H1 (cell line): Measurements from ENCODE around the gene CAMSAP1. TPM values are rescaled to one million over a fixed set of nuclear protein-coding genes. Genes with fewer than 3 reads are reported as not detected.

Source experiments
- CTCF ChIA-PET: fragments of 300-600 bp; sonication (Branson Sonifier 250); formaldehyde crosslinking; loops from one replicate; lab custom pipeline; 2021; ENCODE audit not compliant: partially characterized antibody; lab: Charles Lee
- POLR2A ChIA-PET: fragments of 300-600 bp; sonication (Branson Sonifier 250); formaldehyde crosslinking; loops from one replicate; lab custom pipeline; 2021; ENCODE audit warnings: inconsistent platforms; ENCODE audit not compliant: partially characterized antibody; lab: Charles Lee
- DNase-seq, 2 experiments: peaks; one replicate each; pipeline versions ENCODE4 v3.0.0 to v3.0.0-alpha.2; 2010 to 2022; ENCODE audit warnings: low spot score in 2 of 2, low read depth in 1 of 2, mixed read lengths in 1 of 2
- FAIRE-seq: peaks from 2 replicates; lab custom pipeline; 2011; peaks lifted over from hg19 to GRCh38; lab: Jason Lieb, UNC
- H2AFZ ChIP-seq: 2 replicates; pipeline ENCODE4 v1.8.1; 2012; ENCODE audit warnings: low read length, inconsistent platforms
- H2AK5ac ChIP-seq: 2 replicates; pipeline ENCODE4 v1.6.1; 2013; ENCODE audit warnings: low read depth, low read length
- H2BK120ac ChIP-seq: replicated peaks from 2 replicates; pipeline ENCODE3; 2013; ENCODE audit warnings: low read depth, low read length, inconsistent platforms
- H2BK12ac ChIP-seq: 2 replicates; pipeline ENCODE4 v1.6.1; 2013; ENCODE audit warnings: low read depth, low read length
- H2BK15ac ChIP-seq: 2 replicates; pipeline ENCODE4 v1.6.1; 2013; ENCODE audit warnings: low read length
- H2BK20ac ChIP-seq: 2 replicates; pipeline ENCODE4 v1.6.1; 2013; ENCODE audit warnings: low read length
- H2BK5ac ChIP-seq: 2 replicates; pipeline ENCODE4 v1.6.1; 2013; ENCODE audit warnings: low read depth, low read length
- H3K14ac ChIP-seq: 2 replicates; pipeline ENCODE4 v1.6.1; 2013; ENCODE audit warnings: inconsistent platforms; ENCODE audit not compliant: insufficient read length
- H3K18ac ChIP-seq: 2 replicates; pipeline ENCODE4 v1.6.1; 2013; ENCODE audit warnings: low read length; ENCODE audit errors: extremely low read depth
- H3K23ac ChIP-seq: 2 replicates; pipeline ENCODE4 v1.6.1; 2013; ENCODE audit warnings: inconsistent platforms; ENCODE audit not compliant: insufficient read length
- H3K23me2 ChIP-seq: 2 replicates; pipeline ENCODE4 v1.6.1; 2013; ENCODE audit warnings: low read depth, low read length
- H3K27ac ChIP-seq: 2 replicates; pipeline ENCODE4 v1.6.1; 2011; ENCODE audit warnings: low read depth, low read length, inconsistent platforms
- H3K27me3 ChIP-seq, 4 experiments: replicated peaks in 1 of 4; 1 replicate in 1 of 4; 2 replicates in 3 of 4; pipeline versions ENCODE4 v1.6.1 to v1.8.1; 2011 to 2013; ENCODE audit warnings: low read length in 3 of 4, mild to moderate bottlenecking in 3 of 4, inconsistent platforms in 2 of 4, mixed read lengths in 2 of 4, moderate library complexity in 1 of 4; ENCODE audit not compliant: control insufficient read depth in 3 of 4, insufficient read depth in 3 of 4; ENCODE audit errors: extremely low read depth in 1 of 4
- H3K36me3 ChIP-seq, 4 experiments: 2 replicates each; pipeline versions ENCODE4 v1.6.1 to v1.8.1; 2011 to 2013; ENCODE audit warnings: mild to moderate bottlenecking in 4 of 4, low read length in 3 of 4, moderate library complexity in 2 of 4, control low read depth in 1 of 4, inconsistent platforms in 1 of 4; ENCODE audit not compliant: insufficient read depth in 4 of 4, control insufficient read depth in 2 of 4
- H3K4ac ChIP-seq: replicated peaks from 2 replicates; pipeline ENCODE3; 2013; ENCODE audit warnings: low read length, low read depth, mixed read lengths, inconsistent platforms; ENCODE audit not compliant: insufficient read length
- H3K4me1 ChIP-seq, 4 experiments: replicated peaks in 1 of 4; 1 replicate in 1 of 4; 2 replicates in 3 of 4; pipeline versions ENCODE4 v1.6.1 to v1.8.1; 2011 to 2013; ENCODE audit warnings: low read length in 3 of 4, inconsistent platforms in 2 of 4, mixed read lengths in 1 of 4; ENCODE audit not compliant: insufficient read depth in 4 of 4, control insufficient read depth in 3 of 4
- H3K4me2 ChIP-seq, 2 experiments: 2 replicates each; pipeline versions ENCODE4 v1.6.1 to v1.8.1; 2011 to 2013; ENCODE audit warnings: low read depth in 2 of 2, low read length in 2 of 2, control low read depth in 1 of 2, inconsistent platforms in 1 of 2, mild to moderate bottlenecking in 1 of 2; ENCODE audit not compliant: insufficient read depth in 1 of 2
- H3K4me3 ChIP-seq, 4 experiments: fragments of 200-600, 300-600 bp in 1 of 4; sonication (generic), shearing (Covaris generic), sonication (Bioruptor Twin) in 1 of 4; 2 replicates each; pipeline versions ENCODE4 v1.5.1 to v1.8.1; 2011 to 2016; ENCODE audit warnings: low read length in 4 of 4, low read depth in 3 of 4, control low read depth in 2 of 4, inconsistent platforms in 2 of 4, mild to moderate bottlenecking in 2 of 4, mixed read lengths in 1 of 4, moderate library complexity in 1 of 4; ENCODE audit not compliant: insufficient read depth in 2 of 4; ENCODE audit errors: extremely low read depth in 1 of 4
- H3K56ac ChIP-seq: replicated peaks from 2 replicates; pipeline ENCODE3; 2013; ENCODE audit warnings: low read depth, mild to moderate bottlenecking, mixed read lengths, low read length, inconsistent platforms; ENCODE audit not compliant: insufficient read length
- H3K79me1 ChIP-seq: 2 replicates; pipeline ENCODE4 v1.6.1; 2013; ENCODE audit warnings: low read depth, low read length, control low read depth
- H3K79me2 ChIP-seq, 2 experiments: 2 replicates each; pipeline versions ENCODE4 v1.6.1 to v1.8.1; 2012 to 2013; ENCODE audit warnings: low read length in 2 of 2, mild to moderate bottlenecking in 2 of 2, inconsistent platforms in 1 of 2; ENCODE audit not compliant: insufficient read depth in 2 of 2, control insufficient read depth in 1 of 2
- H3K9ac ChIP-seq, 4 experiments: replicated peaks in 1 of 4; 1 replicate in 1 of 4; 2 replicates in 3 of 4; pipeline versions ENCODE4 v1.6.1 to v1.8.1; 2011 to 2013; ENCODE audit warnings: low read depth in 3 of 4, low read length in 3 of 4, control low read depth in 2 of 4, mild to moderate bottlenecking in 2 of 4, moderate library complexity in 2 of 4, inconsistent platforms in 1 of 4; ENCODE audit errors: extremely low read depth in 1 of 4
- H3K9me3 ChIP-seq, 2 experiments: 2 replicates each; pipeline versions ENCODE4 v1.6.1 to v1.8.1; 2012 to 2013; ENCODE audit warnings: mild to moderate bottlenecking in 2 of 2, moderate library complexity in 2 of 2, control low read depth in 1 of 2, inconsistent platforms in 1 of 2, low read depth in 1 of 2, low read length in 1 of 2, mixed read lengths in 1 of 2; ENCODE audit not compliant: insufficient read depth in 2 of 2
- H4K20me1 ChIP-seq, 2 experiments: replicated peaks in 1 of 2; 2 replicates each; pipeline versions ENCODE3 to v1.8.1; 2011 to 2013; ENCODE audit warnings: inconsistent platforms in 2 of 2, low read length in 2 of 2, mild to moderate bottlenecking in 1 of 2; ENCODE audit not compliant: insufficient read depth in 2 of 2, control insufficient read depth in 1 of 2
- H4K5ac ChIP-seq: 2 replicates; pipeline ENCODE4 v1.6.1; 2013; ENCODE audit warnings: low read length, low read depth, mixed read lengths, inconsistent platforms; ENCODE audit not compliant: insufficient read length
- H4K8ac ChIP-seq: 2 replicates; pipeline ENCODE4 v1.8.0; 2013; ENCODE audit warnings: mild to moderate bottlenecking, moderate library complexity, low read length, inconsistent platforms; ENCODE audit not compliant: insufficient read depth; ENCODE audit errors: extremely low read depth
- H4K91ac ChIP-seq: replicated peaks from 2 replicates; pipeline ENCODE3; 2013; ENCODE audit warnings: low read length, mixed read lengths, inconsistent platforms; ENCODE audit not compliant: insufficient read length
- CREB1 ChIP-seq: IDR thresholded peaks from 2 replicates; pipeline ENCODE4 v1.6.1; 2012; ENCODE audit warnings: inconsistent platforms
- RAD21 ChIP-seq, 2 experiments: IDR thresholded peaks in 1 of 2; conservative IDR thresholded peaks in 1 of 2; 2 replicates each; pipeline ENCODE4 v1.6.1; 2011; ENCODE audit warnings: low read depth in 2 of 2, low read length in 2 of 2, improper control_type of control experiment in 1 of 2, inconsistent platforms in 1 of 2, mild to moderate bottlenecking in 1 of 2, moderate library complexity in 1 of 2
- SIX5 ChIP-seq: IDR thresholded peaks from 2 replicates; pipeline ENCODE4 v1.6.1; 2011; ENCODE audit warnings: mild to moderate bottlenecking, low read depth, low read length
- WGBS, 2 experiments: shearing (Covaris generic) in 1 of 2; methylation state at CpG; one replicate each; pipeline versions ENCODE4 v1.1.6 to v1.1.7; 2013 to 2015; ENCODE audit warnings: low lambda C conversion rate in 2 of 2, mixed read lengths in 2 of 2, inconsistent platforms in 1 of 2, low coverage in 1 of 2, missing lambda C conversion rate in 1 of 2; ENCODE audit not compliant: insufficient replicate concordance in 2 of 2, insufficient coverage in 1 of 2, insufficient read length in 1 of 2; ENCODE audit errors: extremely low coverage in 1 of 2, missing lambda C conversion rate in 1 of 2; 5-methylcytosine and 5-hydroxymethylcytosine counted together
- polyA plus RNA-seq, 7 experiments: library from polyadenylated mRNA; depleted of rRNA in 3 of 7; stranded (reverse) in 5 of 7; unstranded in 2 of 7; fragments of >200 nt in 5 of 7; fragments of 200-250 nt in 2 of 7; gene quantifications; 1 replicate in 5 of 7; 2 replicates in 1 of 7; 4 replicates in 1 of 7; pipeline versions ENCODE4 v1.2.1 to v1.2.3, GENCODE V29; 2011 to 2013; ENCODE audit warnings: missing spikeins in 2 of 7, mixed read lengths in 2 of 7
- total RNA-seq: library from RNA; stranded (reverse); fragmentation: NEBNext Ultra II Directional; extraction: Animal tissue kit (Norgen Biotek cat#: 25700); gene quantifications from 2 replicates; pipeline ENCODE4 v1.2.1, GENCODE V29; 2021
- TF ChIP-seq, protein P1 (sequence below), 3 experiments: IDR thresholded peaks; 1 replicate in 2 of 3; 2 replicates in 1 of 3; pipeline versions ENCODE4 v1.5.1 to v1.6.1; 2011; ENCODE audit warnings: low read length in 3 of 3, mild to moderate bottlenecking in 3 of 3, inconsistent platforms in 2 of 3, low read depth in 1 of 3, moderate library complexity in 1 of 3; ENCODE audit not compliant: insufficient read depth in 1 of 3; ENCODE audit errors: control extremely low read depth in 1 of 3

CAMSAP1 gene
- total and polyA plus RNA-seq, 2 of the 8 experiments (the other 6 are each of a cell fraction or from before 2014, with no cell fraction given), result 13.4 to 44.0 TPM

GRCh38 chr9:135819905-135820304, 87.4 kb downstream of the CAMSAP1 start:
- peaks cover 7 to 12% of the 10 kb centered on the region in 2 experiments for H4K20me1 ChIP-seq
- H3K9me3 ChIP-seq, result no peaks in the 10 kb centered on the region
- H3K23me2 ChIP-seq, result no peaks in the 10 kb centered on the region
- no peak for DNase-seq
- H3K27me3 ChIP-seq, result no peaks in the 10 kb centered on the region
- FAIRE-seq, result peak; percentile 52
- H2BK12ac ChIP-seq, result no peak overlapping the region
- ChIA-PET POLR2A (no interaction called here), CTCF (interaction anchor here (0.6 to 1.8 kb wide), 11 partner anchors 10 to 1404 kb away, joined by 3 to 5 read pairs (median 3); no protein-coding TSS in a partner anchor)
- no peak overlapping the region for H2BK20ac ChIP-seq
- no peak overlapping the region for H3K18ac ChIP-seq
- H3K36me3 ChIP-seq, result peaks cover 34 to 69% (median 66%) of the 10 kb centered on the region in 4 experiments
- H4K5ac ChIP-seq, result no peak overlapping the region
- H3K4me2 ChIP-seq, result no peak overlapping the region
- H3K4me3 ChIP-seq, result no peak overlapping the region
- TF ChIP-seq CREB1 (0 out of 2 replicates have a peak, but pooled peaks have one; percentile 22), RAD21 (IDR thresholded peaks at IDR 0.05 in 1 of 2, conservative IDR thresholded peaks at IDR 0.05 in 1 of 2; ENCODE audit: low read depth in 2 of 2, low read length in 2 of 2) (peak; percentile 71), SIX5 (no peak)
- TF ChIP-seq, protein P1, sequence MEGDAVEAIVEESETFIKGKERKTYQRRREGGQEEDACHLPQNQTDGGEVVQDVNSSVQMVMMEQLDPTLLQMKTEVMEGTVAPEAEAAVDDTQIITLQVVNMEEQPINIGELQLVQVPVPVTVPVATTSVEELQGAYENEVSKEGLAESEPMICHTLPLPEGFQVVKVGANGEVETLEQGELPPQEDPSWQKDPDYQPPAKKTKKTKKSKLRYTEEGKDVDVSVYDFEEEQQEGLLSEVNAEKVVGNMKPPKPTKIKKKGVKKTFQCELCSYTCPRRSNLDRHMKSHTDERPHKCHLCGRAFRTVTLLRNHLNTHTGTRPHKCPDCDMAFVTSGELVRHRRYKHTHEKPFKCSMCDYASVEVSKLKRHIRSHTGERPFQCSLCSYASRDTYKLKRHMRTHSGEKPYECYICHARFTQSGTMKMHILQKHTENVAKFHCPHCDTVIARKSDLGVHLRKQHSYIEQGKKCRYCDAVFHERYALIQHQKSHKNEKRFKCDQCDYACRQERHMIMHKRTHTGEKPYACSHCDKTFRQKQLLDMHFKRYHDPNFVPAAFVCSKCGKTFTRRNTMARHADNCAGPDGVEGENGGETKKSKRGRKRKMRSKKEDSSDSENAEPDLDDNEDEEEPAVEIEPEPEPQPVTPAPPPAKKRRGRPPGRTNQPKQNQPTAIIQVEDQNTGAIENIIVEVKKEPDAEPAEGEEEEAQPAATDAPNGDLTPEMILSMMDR (IDR thresholded peaks at IDR 0.05; ENCODE audit: control extremely low read depth in 1 of 3, insufficient read depth in 1 of 3, low read depth in 1 of 3, low read length in 3 of 3), result peak; percentile 58 to 87 (median 85)
- no peak overlapping the region for H4K8ac ChIP-seq
- H3K9ac ChIP-seq, result no peak overlapping the region
- no peak overlapping the region for H3K56ac ChIP-seq
- no peak overlapping the region for H4K91ac ChIP-seq
- no peak overlapping the region for H3K23ac ChIP-seq
- WGBS, 2 experiments, result 83% methylated on average over 13 of the region's 13 CpGs; no CpG with 5 or more reads in 1 of the 2 experiments
- H2AK5ac ChIP-seq, result no peak overlapping the region
- no peak overlapping the region for H3K27ac ChIP-seq
- no peak overlapping the region for H2BK15ac ChIP-seq
- H3K4ac ChIP-seq, result no peak overlapping the region
- H3K79me1 ChIP-seq, result no peaks in the 10 kb centered on the region; the same call in 1 of the 2 replicates
- H3K79me2 ChIP-seq, result no peaks in the 10 kb centered on the region
- no peak overlapping the region for H2BK120ac ChIP-seq
- H2BK5ac ChIP-seq, result no peak overlapping the region
- H3K4me1 ChIP-seq, result no peaks in the 10 kb centered on the region; a peak in 1 of 7 replicates
- no peak overlapping the region for H3K14ac ChIP-seq
- H2AFZ ChIP-seq, result no peak overlapping the region
